DLD1 (cell line): ENCODE data around the gene CHID1.

Experiments
- in situ Hi-C: cut with HindIII; loops from 2 replicates; pipeline ENCODE4 v1.10.0; 2017; ENCODE audit warnings: low sequenced_read_pairs

The CHID1 gene

DNA sequence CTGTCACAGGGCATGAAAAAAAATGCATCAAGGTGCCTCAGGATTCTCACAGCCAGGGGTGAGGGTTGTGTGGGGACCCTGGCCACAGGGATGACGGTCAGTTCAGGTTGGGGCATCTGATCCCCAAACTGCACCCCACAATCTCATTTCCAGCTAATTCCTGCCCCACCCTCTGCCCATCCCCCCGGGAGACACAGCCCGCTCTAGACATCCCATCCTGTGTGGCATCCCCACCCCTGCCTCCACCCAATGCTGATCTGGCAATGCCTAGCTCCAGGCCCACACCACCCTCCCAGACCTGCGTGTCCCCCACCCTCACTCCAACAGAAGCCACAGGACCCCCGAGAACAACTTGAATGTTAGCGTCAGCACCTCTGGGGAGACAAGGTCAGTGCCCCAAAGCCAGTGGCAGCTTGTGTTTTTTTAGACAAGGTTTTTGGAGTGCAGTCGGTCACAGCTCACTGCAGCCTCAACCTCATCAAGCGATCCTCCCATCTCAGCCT is 42.7 kb downstream of the CHID1 start:
- in situ Hi-C loops = no loop called here

DNA sequence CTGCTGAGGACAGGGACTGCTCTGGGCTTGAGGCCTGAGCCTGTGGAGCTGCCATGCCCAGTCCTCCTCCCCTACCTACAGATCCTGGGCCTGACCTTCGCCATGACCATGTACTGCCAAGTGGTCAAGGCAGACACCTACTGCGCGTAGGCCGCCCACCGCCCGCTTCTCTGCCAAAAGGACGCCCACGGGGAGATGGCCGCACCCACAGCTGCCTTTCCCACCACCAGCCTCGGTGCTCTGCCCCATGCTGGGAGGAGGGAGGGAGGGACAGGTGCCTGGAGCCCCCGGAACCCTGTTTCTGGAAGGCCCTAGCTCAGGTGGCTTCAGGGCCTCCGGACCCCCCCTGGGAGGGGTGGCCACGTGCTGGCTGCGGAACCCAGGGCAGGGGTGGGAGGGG is 44.1 kb downstream of the CHID1 start:
- in situ Hi-C loops = no loop called here

DNA sequence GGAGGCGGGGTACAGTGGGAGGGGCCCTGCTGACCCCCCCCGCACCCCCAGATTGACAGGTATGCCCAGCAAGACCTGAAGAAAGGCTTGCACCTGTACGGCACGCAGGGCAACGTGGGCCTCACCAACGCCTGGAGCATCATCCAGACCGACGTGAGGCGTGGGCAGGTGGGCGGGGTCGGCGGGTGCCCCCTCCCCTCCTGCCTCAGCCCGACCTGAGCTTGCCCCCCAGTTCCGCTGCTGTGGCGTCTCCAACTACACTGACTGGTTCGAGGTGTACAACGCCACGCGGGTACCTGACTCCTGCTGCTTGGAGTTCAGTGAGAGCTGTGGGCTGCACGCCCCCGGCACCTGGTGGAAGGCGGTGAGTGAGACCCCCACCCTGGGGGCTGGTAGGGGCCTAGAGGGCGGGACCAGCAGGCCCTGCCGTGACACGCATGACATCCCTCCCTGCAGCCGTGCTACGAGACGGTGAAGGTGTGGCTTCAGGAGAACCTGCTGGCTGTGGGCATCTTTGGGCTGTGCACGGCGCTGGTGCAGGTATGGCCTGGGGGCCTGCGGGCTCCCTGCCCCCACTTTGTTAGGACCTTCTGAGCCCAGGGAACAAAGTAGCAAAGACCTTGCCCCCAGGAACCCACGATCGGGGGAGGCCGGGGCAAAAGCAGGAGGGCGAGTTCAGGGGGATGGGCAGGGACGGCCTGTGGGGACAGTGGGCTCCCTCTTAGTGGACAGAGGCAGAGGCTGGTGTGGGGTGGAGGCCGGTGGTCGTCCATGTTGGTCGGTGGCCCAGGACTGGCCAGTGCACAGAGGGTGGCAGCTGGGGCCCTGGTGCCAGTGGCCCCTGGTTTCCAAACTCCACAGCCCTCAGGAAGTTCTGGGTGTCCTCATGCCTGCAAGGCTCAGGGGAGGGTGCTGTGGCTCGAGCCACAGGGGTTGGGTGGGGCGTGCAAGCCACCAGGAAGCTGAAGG is 44.9 kb downstream of the CHID1 start:
- in situ Hi-C loops = no loop called here

DNA sequence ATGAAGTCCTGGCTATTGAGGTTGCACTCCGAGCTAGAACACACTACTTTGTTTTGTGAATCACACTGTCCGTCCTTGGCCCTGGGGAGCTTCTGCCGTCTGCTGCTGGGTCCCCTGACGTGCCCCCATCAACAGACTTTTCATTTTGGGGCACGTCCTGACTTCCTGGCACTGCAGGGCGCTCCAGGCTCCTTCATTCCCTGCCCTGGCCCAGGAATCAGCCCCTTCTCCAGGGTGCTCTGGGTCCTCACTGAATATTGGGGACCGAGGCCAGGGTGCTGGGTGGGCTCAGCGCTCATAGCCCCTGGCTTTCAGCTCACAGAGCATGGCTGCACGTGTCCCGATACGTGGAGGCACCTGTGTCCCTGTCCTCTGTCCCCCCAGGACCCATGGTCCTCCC is 45.7 kb downstream of the CHID1 start:
- in situ Hi-C loops = loop anchor here (5.0 kb wide), 1 partner anchor 47 kb away; the partner anchor contains the start of gene CHID1

DNA sequence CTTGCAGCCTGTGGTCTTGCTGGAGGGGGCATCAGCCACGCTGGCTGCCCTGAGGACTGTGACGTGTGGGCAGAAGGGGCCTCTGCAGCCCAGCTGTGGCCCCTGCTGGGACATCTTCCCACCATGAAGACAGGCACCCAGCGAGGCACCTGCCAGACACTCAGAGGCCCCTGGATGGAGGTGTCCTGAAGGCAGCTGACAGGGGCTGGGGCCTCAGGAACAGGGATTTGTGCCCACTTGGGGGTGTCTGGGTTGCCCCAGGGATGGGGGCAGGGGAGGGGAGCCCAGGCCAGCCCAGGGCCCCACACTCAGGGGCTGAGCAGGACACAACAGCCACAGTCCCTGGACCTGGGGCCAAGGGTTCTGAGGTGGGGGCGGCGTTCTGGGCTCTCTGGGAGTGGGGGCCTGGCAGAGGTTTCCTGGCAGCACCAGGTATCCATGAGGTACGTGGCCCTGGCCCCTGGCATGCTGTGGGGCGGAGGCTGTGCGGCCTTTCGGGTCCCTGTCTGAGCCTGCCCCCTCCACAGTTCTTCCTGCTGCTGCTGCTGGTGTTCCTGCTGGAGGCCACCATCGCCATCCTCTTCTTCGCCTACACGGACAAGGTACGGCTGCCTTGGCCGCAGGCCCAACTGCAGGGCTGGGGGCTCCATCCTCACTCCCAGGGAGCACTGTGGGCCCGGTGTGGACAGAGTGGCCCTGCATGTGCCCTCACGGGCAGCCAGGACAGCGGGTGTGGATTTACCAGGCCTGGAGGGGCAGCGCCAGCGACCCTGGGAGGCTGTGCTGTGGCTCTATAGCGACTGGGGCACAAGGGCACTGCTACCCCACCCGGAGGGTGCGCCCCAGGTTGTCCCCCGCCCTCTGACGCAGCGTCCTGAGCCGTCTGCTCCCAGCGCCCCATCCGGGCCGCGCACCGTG is 46.4 kb downstream of the CHID1 start:
- in situ Hi-C loops = loop anchor here (5.0 kb wide), 1 partner anchor 48 kb away; the partner anchor contains the start of gene CHID1

DNA sequence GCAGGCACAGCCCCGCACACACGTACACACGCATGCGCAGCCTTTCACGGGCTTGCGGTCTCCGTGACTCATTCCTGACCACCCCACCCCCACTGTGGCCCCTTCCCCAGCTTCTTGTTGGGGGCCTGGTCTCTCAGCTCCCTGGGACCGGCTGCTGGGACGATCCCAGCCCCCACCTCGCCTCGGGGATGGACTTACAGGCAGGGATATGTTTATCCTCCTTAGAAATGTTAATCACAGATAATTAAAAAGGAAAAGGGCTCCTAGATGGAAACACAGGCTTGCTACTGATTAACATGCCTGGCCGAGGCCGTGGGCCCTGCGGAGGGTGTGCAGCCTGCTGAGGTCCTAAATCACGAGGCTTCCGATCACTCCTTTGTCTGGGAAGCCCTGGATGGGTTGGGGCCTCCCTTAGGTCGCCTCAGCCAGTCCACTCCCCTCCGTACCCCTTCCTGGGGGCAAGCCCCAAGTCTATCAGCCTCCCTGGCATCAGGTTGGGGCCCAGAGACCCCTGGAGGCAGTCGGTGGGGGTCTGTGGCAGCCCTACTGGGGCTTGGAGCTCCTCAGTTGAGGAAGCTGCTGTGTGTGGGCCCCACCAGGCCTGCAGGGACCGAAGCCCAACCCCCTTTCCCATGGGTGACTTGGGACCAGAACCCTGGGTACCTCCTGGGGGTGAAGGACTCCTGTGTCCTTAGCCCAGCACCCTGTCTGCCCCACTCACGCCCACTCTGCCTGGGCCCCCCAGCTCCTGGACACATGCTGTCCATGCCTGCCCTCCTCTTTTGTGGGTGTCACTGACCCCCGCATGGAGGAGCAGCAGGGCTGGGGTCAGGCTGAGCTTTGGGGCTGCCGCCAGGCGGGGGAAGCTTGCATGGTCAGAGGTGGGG is 47.3 kb downstream of the CHID1 start:
- in situ Hi-C loops = loop anchor here (5.0 kb wide), 1 partner anchor 49 kb away; the partner anchor contains the start of gene CHID1

DNA sequence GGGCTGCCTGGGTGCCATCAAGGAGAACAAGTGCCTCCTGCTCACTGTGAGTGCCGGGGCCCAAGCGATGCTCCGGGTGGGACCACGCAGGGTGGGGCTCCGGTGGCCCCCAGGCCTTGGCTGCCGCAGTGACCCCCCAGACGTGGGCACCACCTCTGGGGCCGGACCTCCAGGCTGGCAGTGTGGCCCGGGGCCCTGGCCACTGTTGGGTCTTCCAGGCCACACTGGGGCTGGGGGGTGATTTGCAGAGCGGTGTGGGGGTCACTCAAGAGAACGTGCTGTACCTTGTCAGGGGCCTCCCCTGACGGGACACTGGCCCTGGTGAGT is 48.0 kb downstream of the CHID1 start:
- in situ Hi-C loops = loop anchor here (5.0 kb wide), 1 partner anchor 50 kb away; the partner anchor contains the start of gene CHID1

DNA sequence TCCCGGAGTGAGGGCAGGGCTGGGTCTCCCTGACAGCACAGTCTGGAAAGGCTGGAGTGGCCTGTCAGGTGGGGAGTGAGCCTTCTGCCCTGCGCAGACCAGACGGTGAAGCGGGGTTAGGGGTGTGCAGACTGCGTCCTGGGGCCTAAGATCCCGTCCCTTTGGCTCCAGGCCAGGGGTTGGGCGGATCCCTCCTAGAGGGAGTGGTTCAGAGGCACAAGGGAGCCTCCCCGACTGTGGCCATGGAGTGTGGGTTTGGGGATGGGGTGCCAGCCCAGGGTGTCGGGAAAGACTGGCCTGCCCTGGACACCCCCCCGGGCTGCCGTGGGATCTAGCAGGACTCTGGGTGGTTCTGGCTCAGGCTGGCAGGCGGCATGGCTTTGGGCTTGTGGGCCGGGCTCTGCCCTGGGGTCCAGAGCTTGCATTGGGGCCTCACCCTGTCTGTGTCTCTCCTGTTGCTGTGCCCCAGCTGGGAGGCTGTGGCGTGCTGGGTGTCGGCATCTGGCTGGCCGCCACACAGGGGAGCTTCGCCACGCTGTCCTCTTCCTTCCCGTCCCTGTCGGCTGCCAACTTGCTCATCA is 48.4 kb downstream of the CHID1 start:
- in situ Hi-C loops = loop anchor here (5.0 kb wide), 1 partner anchor 50 kb away; the partner anchor contains the start of gene CHID1

DNA sequence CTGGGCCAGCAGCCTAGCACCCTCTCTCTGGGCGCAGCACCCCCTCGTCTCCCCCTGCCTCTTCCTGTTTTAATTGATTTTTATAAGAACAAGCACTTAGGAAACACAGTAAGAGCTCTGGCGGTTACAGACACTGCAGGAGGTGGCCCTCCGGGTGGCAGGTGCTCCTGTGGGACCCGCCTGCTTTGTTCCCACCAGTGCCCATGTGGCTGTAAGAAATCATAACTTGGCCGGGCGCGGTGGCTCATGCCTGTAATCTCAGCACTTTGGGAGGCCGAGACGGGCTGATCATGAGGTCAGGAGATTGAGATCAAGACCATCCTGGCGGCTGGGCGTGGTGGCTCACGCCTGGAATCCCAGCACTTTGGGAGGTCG is 49.5 kb downstream of the CHID1 start:
- in situ Hi-C loops = loop anchor here (5.0 kb wide), 1 partner anchor 51 kb away; the partner anchor contains the start of gene CHID1

DNA sequence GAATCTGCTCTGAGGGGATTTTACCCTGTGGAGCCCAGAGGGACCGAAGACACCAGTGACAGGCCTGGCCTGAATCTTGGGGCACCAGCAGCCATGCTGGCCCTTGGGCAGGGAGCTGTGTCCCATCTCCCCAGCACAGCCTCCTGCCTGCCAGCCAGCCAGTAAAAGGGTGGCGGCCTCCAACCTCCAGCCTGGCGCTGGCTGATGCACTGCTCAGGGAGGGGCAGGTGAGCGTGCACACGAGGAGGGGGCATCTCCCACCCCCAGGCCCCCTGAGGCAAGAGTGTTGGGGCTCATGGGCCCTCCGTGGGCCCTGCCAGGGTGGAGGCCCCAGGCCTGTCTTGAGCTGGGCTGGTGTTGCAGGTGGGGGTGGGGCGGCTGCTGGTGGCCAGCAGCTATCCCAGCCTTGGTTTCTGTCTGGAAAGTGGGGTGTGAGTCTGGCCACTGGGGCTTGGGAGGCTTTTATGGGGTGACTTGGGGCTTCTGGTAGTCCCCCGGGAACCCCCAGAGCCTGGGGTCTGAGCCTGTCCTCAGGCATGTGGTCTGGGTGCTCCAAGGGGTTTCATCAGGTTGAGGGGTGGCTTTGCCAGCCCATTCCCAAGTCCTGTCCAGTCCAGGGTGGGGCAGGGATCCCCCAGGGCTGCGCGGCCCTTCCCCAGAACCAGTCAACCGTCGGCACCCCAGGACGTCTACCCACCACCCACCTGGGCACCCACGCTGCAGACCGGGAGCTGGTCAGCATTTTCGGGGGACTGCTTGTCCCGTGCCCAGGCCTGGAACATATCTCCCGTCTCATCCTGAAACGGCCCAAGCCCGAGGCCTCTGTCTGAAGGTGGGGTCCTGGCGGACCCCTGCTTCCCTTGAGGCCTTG is 50.1 kb downstream of the CHID1 start:
- in situ Hi-C loops = loop anchor here (5.0 kb wide), 1 partner anchor 52 kb away; the partner anchor contains the start of gene CHID1

DNA sequence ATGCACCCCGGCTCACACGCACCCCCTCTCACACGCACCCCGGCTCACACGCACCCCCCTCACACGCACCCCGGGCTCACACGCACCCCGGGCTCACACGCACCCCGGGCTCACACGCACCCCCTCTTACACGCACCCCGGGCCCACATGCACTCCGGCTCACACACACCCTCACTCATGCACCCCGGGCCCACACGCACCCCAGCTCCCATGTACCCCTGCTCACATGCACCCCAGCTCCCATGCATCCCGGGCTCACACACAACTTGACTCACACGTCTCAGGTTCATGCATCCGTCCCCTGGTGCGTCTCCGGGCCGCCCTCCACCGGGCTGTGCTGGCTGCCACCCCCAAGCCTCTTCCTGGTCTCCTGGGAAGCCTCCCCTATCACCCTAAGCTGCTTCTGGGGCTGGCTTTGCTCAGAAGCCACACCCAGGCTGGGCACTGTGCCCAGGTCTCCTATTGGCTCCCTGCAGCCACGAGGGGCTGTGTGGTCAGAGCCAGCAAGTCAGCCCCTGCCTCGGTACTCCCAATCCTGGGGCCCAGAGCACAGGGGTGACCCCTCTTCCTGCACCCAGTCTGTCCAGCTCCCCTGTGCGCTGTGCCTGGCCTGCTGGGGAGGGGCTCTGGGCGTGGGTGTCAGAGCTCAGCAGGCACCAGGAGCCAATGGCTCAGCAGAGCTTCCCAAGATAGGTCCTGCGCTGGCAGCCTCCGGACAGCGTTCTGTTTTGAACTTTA is 51.0 kb downstream of the CHID1 start:
- in situ Hi-C loops = loop anchor here (5.0 kb wide), 1 partner anchor 53 kb away; the partner anchor contains the start of gene CHID1

DNA sequence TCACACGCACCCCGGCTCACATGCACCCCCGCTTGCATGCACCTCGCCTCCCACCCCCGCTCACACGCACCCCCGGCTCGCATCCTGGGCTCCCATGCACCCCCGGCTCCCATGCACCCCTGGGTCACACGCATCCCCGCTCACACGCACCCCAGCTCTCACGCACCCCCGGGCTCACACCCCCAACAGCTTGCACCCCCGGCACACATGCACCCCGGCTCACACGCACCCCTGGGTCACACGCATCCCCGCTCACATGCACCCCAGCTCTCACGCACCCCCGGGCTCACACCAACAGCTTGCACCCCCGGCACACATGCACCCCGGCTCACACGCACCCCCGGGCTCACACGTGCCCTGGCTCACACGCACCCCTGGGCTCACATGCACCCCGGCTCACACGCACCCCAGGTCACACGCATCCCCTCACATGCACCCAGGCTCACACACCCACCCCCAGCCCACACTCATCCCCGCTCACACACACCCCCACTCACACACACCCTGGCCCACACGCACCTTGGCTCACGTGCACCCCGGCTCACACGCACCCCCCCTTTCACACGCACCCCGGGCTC is 51.8 kb downstream of the CHID1 start:
- in situ Hi-C loops = no loop called here

DNA sequence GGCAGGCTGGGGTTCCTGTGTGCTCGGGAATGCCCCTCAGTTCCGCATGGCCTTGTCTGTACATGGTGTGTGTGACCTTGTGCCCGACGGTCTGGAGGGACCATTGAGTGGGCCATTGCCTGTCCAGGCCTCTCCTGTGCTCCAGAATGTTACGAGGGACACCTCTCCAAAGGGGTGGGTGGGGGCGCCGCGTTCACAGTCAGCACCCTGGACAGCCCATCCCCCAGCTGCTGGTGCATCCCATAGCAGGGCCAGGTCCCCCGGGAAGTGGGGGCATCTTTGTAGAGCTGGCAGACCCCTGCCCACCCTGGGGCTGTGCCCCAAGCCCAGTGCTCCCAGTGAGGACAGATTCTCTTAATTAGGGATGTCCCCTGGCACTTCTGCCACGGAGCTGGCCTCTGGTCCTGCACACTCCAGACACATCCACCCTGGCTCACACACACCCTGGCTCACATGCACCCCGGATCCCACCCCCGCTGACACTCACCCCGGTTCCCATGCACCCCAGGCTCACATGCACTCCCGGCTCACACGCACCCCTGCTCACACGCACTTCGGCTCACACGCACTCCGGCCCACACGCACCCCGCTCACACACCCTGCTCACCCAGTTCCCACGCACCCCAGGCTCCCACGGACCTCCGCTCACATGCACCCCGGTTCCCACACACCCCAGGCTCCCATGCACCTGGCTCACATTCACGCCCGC is 52.4 kb downstream of the CHID1 start:
- in situ Hi-C loops = no loop called here

DNA sequence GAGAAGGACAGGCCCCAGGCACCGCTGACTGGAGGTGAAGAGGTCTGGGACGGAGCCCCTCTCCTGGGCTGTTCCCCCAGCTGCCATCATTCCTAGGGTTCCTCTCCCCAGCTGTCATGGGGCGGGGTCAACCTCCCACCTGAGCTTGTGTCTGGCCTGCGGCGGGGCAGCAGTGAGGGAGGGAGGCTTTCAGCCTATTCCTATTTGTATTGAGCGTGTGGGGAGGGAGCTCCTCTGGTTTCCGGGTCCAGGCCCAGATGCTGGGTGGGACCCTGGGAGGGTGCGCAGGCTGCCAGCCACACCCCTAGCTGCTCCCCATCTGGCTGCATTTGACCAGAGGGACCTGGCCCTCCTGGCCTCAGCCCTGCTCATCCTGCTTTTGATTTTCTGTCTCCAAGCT is 54.2 kb downstream of the CHID1 start:
- in situ Hi-C loops = no loop called here

DNA sequence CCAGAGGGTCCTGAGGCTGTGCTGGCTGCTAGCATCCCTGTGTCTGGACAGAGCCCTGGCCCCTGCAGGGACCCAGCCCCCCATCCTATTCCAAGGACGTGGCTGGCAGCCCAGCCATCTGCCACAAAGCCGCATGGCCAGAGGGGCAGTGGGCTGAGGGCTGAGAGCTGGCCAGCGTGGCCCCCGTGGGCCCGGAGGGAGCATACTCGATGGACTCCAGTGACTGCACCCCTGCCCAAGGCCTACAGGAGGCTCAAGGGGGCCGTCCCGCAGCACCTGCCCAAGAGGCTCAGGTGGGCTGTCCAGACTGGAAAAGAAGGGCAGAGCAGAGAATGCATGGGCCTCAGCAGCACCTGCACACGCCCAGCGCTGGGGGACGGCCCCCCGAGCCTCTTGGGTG is 54.8 kb downstream of the CHID1 start:
- in situ Hi-C loops = no loop called here

DNA sequence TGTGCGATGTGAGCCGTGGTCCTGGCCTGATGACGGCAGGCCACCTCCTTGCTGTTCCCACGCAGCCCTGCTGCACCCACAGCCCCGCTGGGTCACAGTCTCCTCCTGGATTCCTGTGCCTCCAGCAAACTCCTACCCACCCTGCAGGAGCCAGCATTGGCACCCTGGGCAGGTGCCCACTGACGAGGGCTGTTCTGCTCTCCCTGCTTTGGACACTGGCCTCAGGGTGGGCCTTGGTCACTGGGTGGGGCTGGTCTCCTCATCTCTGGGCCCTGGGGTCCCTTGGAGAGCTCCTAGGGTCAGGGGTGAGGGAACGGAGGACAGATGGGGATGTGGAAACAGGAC is 55.3 kb downstream of the CHID1 start:
- in situ Hi-C loops = no loop called here
